ENCODE data around the gene FABP3.

FABP3 gene

GRCh38 chr1:31372051-31372450 lies 825 bp downstream of the FABP3 start:
- no peak overlapping the region for H3K4me3 ChIP-seq (ENCODE audit: low read depth, low read length)
- TF ChIP-seq, protein P1, sequence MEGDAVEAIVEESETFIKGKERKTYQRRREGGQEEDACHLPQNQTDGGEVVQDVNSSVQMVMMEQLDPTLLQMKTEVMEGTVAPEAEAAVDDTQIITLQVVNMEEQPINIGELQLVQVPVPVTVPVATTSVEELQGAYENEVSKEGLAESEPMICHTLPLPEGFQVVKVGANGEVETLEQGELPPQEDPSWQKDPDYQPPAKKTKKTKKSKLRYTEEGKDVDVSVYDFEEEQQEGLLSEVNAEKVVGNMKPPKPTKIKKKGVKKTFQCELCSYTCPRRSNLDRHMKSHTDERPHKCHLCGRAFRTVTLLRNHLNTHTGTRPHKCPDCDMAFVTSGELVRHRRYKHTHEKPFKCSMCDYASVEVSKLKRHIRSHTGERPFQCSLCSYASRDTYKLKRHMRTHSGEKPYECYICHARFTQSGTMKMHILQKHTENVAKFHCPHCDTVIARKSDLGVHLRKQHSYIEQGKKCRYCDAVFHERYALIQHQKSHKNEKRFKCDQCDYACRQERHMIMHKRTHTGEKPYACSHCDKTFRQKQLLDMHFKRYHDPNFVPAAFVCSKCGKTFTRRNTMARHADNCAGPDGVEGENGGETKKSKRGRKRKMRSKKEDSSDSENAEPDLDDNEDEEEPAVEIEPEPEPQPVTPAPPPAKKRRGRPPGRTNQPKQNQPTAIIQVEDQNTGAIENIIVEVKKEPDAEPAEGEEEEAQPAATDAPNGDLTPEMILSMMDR (IDR thresholded peaks at IDR 0.05; ENCODE audit: low read depth, low read length): no peak

- no peak overlapping the region for H3K4me3 ChIP-seq (ENCODE audit: low read depth, low read length)
- TF ChIP-seq, protein P1 (IDR thresholded peaks at IDR 0.05; ENCODE audit: low read depth, low read length): no peak
Observed at GRCh38 chr1:31371121-31371959, 1.5 kb downstream of the FABP3 start.

DNA sequence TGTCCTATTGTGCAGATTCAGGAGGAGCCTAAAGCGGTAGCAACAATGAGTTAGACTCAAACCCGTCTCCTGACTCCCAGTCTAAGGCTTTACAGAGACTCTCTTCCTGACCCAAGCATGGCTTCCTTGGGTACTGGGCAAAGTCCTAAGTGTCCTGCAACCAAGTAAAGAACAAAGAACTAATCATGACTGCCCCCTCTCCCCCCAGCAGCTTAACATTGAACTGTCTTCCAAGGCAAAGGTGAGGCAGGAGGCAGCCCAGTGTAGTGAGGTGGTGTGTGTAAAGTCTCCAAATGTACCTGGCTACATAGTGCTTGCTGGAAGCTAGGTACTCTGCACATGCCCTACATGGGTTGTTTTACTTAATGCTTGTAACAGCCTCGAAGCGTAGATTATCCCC lies 2.3 kb downstream of the FABP3 start:
- TF ChIP-seq, protein P1 (IDR thresholded peaks at IDR 0.05; ENCODE audit: low read depth, low read length): no peak
- H3K4me3 ChIP-seq (ENCODE audit: low read depth, low read length): no peak overlapping the region

- TF ChIP-seq, protein P1 (IDR thresholded peaks at IDR 0.05; ENCODE audit: low read depth, low read length): no peak
Observed at GRCh38 chr1:31370021-31370420, 2.9 kb downstream of the FABP3 start.

DNA sequence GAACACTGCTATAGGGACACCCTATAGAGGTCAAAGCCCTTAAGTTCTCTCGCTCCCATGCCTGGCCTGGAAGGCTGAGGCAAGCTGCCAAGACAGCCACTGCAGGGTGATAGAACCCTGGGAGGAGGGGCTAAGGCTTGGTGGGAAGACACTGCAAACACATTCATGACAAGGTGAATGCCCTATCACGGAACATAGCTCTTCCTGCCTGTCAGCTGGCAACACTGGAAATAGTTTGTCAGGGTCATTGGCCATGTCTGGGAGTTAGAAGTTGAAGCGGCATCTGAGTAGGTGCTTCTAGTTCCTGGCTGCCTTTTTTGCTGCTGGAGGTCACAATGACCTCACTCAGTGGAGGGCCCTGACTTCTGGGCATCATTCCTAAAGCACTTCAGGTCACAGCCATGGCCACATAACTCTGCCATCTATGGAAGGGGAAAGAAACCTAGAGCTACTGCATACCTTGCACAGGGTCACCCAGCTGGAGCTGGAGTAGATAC lies 4.2 kb downstream of the FABP3 start:
- TF ChIP-seq, protein P1 (IDR thresholded peaks at IDR 0.05; ENCODE audit: low read depth, low read length): no peak

More at GRCh38 chr1:31370021-31370420, 2.9 kb downstream of the FABP3 start:
- H3K4me3 ChIP-seq (ENCODE audit: low read depth, low read length): no peak overlapping the region

GRCh38 chr1:31366796-31367195 lies 6.1 kb downstream of the FABP3 start:
- H3K4me3 ChIP-seq (ENCODE audit: low read depth, low read length): no peak overlapping the region
- TF ChIP-seq, protein P1 (IDR thresholded peaks at IDR 0.05; ENCODE audit: low read depth, low read length): no peak

More for the DNA sequence above, 4.2 kb downstream of the FABP3 start:
- H3K4me3 ChIP-seq (ENCODE audit: low read depth, low read length): no peak overlapping the region

- no peak overlapping the region for H3K4me3 ChIP-seq (ENCODE audit: low read depth, low read length)
- TF ChIP-seq, protein P1 (IDR thresholded peaks at IDR 0.05; ENCODE audit: low read depth, low read length): no peak
Observed at GRCh38 chr1:31364561-31365250, 8.2 kb downstream of the FABP3 start.

Measured in WI38 (cell line).